Measurements from ENCODE around the gene CACYBP.

- no peak for TF ChIP-seq CTCF (IDR thresholded peaks at IDR 0.05; ENCODE audit: low read length)
- TF ChIP-seq EZH2phosphoT487 (IDR thresholded peaks at IDR 0.05; ENCODE audit: low read length) = no peak
Observed at GRCh38 chr1:174995121-174995520, 4.6 kb upstream of the CACYBP start.
